K562 (cell line): ENCODE data around the gene TNF. TPM values are rescaled to one million over a fixed set of nuclear protein-coding genes. Genes with fewer than 3 reads are reported as not detected.

ENCODE experiments used
- ATAC-seq: fragments of 200-7000 bp; cut with Tn5 transposase; 3 replicates; pipeline ENCODE4 v1.9.1; 2020; ENCODE audit warnings: moderate library complexity
- BruUV-seq: library from RNA; stranded (reverse); fragments of 400-500 nt; replicated peaks from 2 replicates; lab custom pipeline; 2021; lab: Mats Ljungman, UMichigan
- CTCF ChIA-PET: fragments of 300-600 bp; formaldehyde crosslinking; extraction: SDS; loops from one replicate; lab custom pipeline; 2021; ENCODE audit warnings: low intra/inter-chr PET ratio; lab: Yijun Ruan, JAX
- POLR2A ChIA-PET: fragments of 300-600, 350-650 bp; sonication (Branson Sonifier 250); formaldehyde crosslinking; extraction: SDS; loops from one replicate; lab custom pipeline; 2021; ENCODE audit warnings: antibody characterized with exemption, inconsistent platforms; lab: Yijun Ruan, JAX
- DNase-seq, 4 experiments: peaks; one replicate each; pipeline versions ENCODE4 v3.0.0 to v3.0.0-alpha.2; 2011 to 2018; ENCODE audit warnings: low spot score in 3 of 4, mixed read lengths in 3 of 4; ENCODE audit errors: extremely low read depth in 1 of 4
- FAIRE-seq: peaks from 2 replicates; lab custom pipeline; 2011; peaks lifted over from hg19 to GRCh38; lab: Jason Lieb, UNC
- H2AFZ ChIP-seq: 2 replicates; pipeline ENCODE4 v1.6.0; 2011; ENCODE audit warnings: low read depth, low read length, control low read depth, inconsistent platforms
- H3K27ac ChIP-seq: fragments of 200-600 bp; 3 replicates; pipeline ENCODE4 v1.8.0; 2011; ENCODE audit warnings: low read depth, mild to moderate bottlenecking, control low read depth, inconsistent platforms, low read length, moderate library complexity, mixed read lengths; ENCODE audit errors: extremely low read depth
- H3K27me3 ChIP-seq, 2 experiments: fragments of 300-600 bp in 1 of 2; 2 replicates in 1 of 2; 3 replicates in 1 of 2; pipeline versions ENCODE4 v1.6.0 to v1.8.0; 2011; ENCODE audit warnings: inconsistent platforms in 2 of 2, low read length in 2 of 2, mild to moderate bottlenecking in 1 of 2, mixed read lengths in 1 of 2, moderate library complexity in 1 of 2; ENCODE audit not compliant: control insufficient read depth in 2 of 2, insufficient read depth in 2 of 2
- H3K36me3 ChIP-seq: fragments of 300-600 bp; 3 replicates; pipeline ENCODE4 v1.8.0; 2011; ENCODE audit warnings: mild to moderate bottlenecking, low read length, inconsistent platforms; ENCODE audit not compliant: control insufficient read depth, insufficient read depth
- H3K4me1 ChIP-seq, 2 experiments: fragments of 200-600 bp in 1 of 2; replicated peaks in 1 of 2; 2 replicates in 1 of 2; 3 replicates in 1 of 2; pipeline versions ENCODE4 v1.5.1 to v1.8.0; 2011; ENCODE audit warnings: inconsistent platforms in 2 of 2, low read length in 2 of 2, mild to moderate bottlenecking in 1 of 2, mixed read lengths in 1 of 2, moderate library complexity in 1 of 2; ENCODE audit not compliant: control insufficient read depth in 2 of 2, insufficient read depth in 2 of 2
- H3K4me2 ChIP-seq: 2 replicates; pipeline ENCODE4 v1.6.1; 2011; ENCODE audit warnings: low read length, control low read depth, inconsistent platforms, mixed read lengths; ENCODE audit not compliant: insufficient read depth
- H3K4me3 ChIP-seq: fragments of 200-600 bp; sonication (generic), shearing (Covaris generic); 2 replicates; pipeline ENCODE4 v1.5.1; 2016; ENCODE audit warnings: control low read depth, inconsistent platforms
- H3K79me2 ChIP-seq: fragments of 200-600 bp; 3 replicates; pipeline ENCODE4 v1.8.0; 2011; ENCODE audit warnings: low read length, inconsistent platforms; ENCODE audit not compliant: control insufficient read depth, insufficient read depth
- H3K9ac ChIP-seq, 2 experiments: 2 replicates each; pipeline versions ENCODE4 v1.6.0 to v1.6.1; 2011; ENCODE audit warnings: low read depth in 2 of 2, low read length in 2 of 2, control low read depth in 1 of 2, inconsistent platforms in 1 of 2, mild to moderate bottlenecking in 1 of 2, mixed read lengths in 1 of 2; ENCODE audit not compliant: insufficient read depth in 1 of 2
- H3K9me1 ChIP-seq: one replicate; pipeline ENCODE4 v1.6.0; 2011; ENCODE audit warnings: inconsistent platforms, mild to moderate bottlenecking, low read length, moderate library complexity; ENCODE audit not compliant: control insufficient read depth, insufficient read depth
- H3K9me3 ChIP-seq: replicated peaks from 2 replicates; pipeline ENCODE4 v1.5.1; 2011; ENCODE audit warnings: low read depth, low read length, inconsistent platforms; ENCODE audit not compliant: control insufficient read depth, insufficient read depth
- H4K20me1 ChIP-seq: replicated peaks from 2 replicates; pipeline ENCODE4 v1.6.1; 2011; ENCODE audit warnings: low read length, inconsistent platforms, mixed read lengths; ENCODE audit not compliant: control insufficient read depth, insufficient read depth
- GABPA ChIP-seq: fragments of 200-800 bp; sonication (Bioruptor generic); conservative IDR thresholded peaks from 2 replicates; pipeline ENCODE4 v1.6.1; 2016; ENCODE audit warnings: low read depth, missing genetic modification characterization, missing compliant biosample characterization
- HMBOX1 ChIP-seq: sonication (generic); IDR thresholded peaks from 2 replicates; pipeline ENCODE4 v1.6.1; 2016
- MEF2A ChIP-seq: IDR thresholded peaks from 2 replicates; pipeline ENCODE4 v1.6.1; 2011; ENCODE audit warnings: low read depth, mild to moderate bottlenecking, low read length, moderate library complexity; ENCODE audit not compliant: control insufficient read depth
- PKNOX1 ChIP-seq: fragments of 450-650 bp; IDR thresholded peaks from 2 replicates; pipeline ENCODE4 v1.6.1; 2016
- TFAP4 ChIP-seq: sonication (generic); formaldehyde crosslinking; IDR thresholded peaks from 2 replicates; pipeline ENCODE4 v1.8.0; 2022; ENCODE audit warnings: missing genetic modification reagents, mild to moderate bottlenecking, moderate library complexity, borderline replicate concordance
- WGBS: fragments of 100-300 bp; shearing (Covaris generic); methylation state at CpG from one replicate; pipeline ENCODE4 v1.1.6; 2016; ENCODE audit warnings: low coverage, mixed read lengths; ENCODE audit not compliant: insufficient coverage; ENCODE audit errors: missing lambda C conversion rate; 5-methylcytosine and 5-hydroxymethylcytosine counted together
- in situ Hi-C: fragments of 300-500 bp; cut with MboI; formaldehyde crosslinking; loops from 4 replicates; pipeline ENCODE4 v1.15.0; 2018; ENCODE audit warnings: inconsistent platforms, mixed read lengths
- intact Hi-C: fragments of 100-400 bp; cut with micrococcal nuclease; formaldehyde crosslinking; loops from 2 replicates; pipeline ENCODE4 v1.14.2; 2022
- polyA plus RNA-seq, 8 experiments: library from polyadenylated mRNA; depleted of rRNA in 4 of 8; stranded (reverse) in 5 of 8; unstranded in 3 of 8; fragments of >200 nt; fragmentation: Nextera tagmentation in 2 of 8; fragmentation: Illumina TruSeq in 1 of 8; extraction: Ambion mirVana in 2 of 8; extraction: Trizol in 1 of 8; gene quantifications; 2 replicates each; pipeline versions ENCODE4 v1.2.1 to v1.2.3, GENCODE V29; 2011 to 2014; ENCODE audit warnings: inconsistent platforms in 1 of 8, missing spikeins in 1 of 8
- total RNA-seq, 7 experiments: library from RNA; depleted of rRNA in 6 of 7; stranded (reverse); fragments of >200 nt in 6 of 7; fragmentation: Illumina TruSeq in 2 of 7; extraction: Trizol in 2 of 7; gene quantifications; 2 replicates each; pipeline versions ENCODE4 v1.2.1 to v1.2.3, GENCODE V29; 2011 to 2021; ENCODE audit warnings: low replicate concordance in 1 of 7

The TNF gene
- total and polyA plus RNA-seq, 9 of the 15 experiments (the other 6 are each of a cell fraction or from before 2014, with no cell fraction given) = 0.08 to 0.40 TPM; not detected in 7

GRCh38 chr6:31575952-31576685, 754 bp downstream of the TNF start (continued):
- no peak for TF ChIP-seq HMBOX1
- TF ChIP-seq TFAP4 (CRISPR knock-in tag) = no peak
- TF ChIP-seq, all 486 proteins: peak for 9

GRCh38 chr6:31576897-31577578, 1.7 kb downstream of the TNF start:
- H3K4me1 ChIP-seq = peaks cover 0 to 34% of the 10 kb centered on the region in 2 experiments; a peak in 3 of 5 replicates
- in situ Hi-C loops (no loop called here), intact Hi-C loops (no loop called here)
- 0 out of 4 replicates have a peak overlapping the region, but pooled peaks of 1 of the 2 experiments have one; percentile 6 for H3K9ac ChIP-seq
- H3K9me3 ChIP-seq = no peaks in the 10 kb centered on the region
- H3K79me2 ChIP-seq = no peaks in the 10 kb centered on the region
- no peak for ATAC-seq
- no peaks in the 10 kb centered on the region for H3K9me1 ChIP-seq
- CTCF ChIA-PET = no interaction called here
- 52% methylated on average over 18 of the region's 19 CpGs for WGBS
- H3K36me3 ChIP-seq = no peaks in the 10 kb centered on the region
- TF ChIP-seq GABPA = peak; percentile 64
- peak; percentile 28; the same call in 1 of the 2 replicates for TF ChIP-seq PKNOX1
- TF ChIP-seq MEF2A = no peak
- TF ChIP-seq, all 486 proteins: peak for 2
- no peaks in the 10 kb centered on the region for H4K20me1 ChIP-seq
- POLR2A ChIA-PET = interaction anchor here (0.6 to 1.2 kb wide), 5 partner anchors 9 to 30 kb away, joined by 3 to 6 read pairs (median 4); partner anchors contain the start of gene NFKBIL1
- no TSS peak for BruUV-seq
- H3K27me3 ChIP-seq = no peaks in the 10 kb centered on the region
- DNase-seq (no peak), FAIRE-seq (no peak)
- H3K4me3 ChIP-seq = no peak overlapping the region
- H2AFZ ChIP-seq = peak overlapping the region; percentile 28; the same call in 1 of the 2 replicates
- no peak overlapping the region for H3K27ac ChIP-seq
- no peak overlapping the region for H3K4me2 ChIP-seq
